ENCODE data around the gene PAQR6.

The PAQR6 gene

DNA sequence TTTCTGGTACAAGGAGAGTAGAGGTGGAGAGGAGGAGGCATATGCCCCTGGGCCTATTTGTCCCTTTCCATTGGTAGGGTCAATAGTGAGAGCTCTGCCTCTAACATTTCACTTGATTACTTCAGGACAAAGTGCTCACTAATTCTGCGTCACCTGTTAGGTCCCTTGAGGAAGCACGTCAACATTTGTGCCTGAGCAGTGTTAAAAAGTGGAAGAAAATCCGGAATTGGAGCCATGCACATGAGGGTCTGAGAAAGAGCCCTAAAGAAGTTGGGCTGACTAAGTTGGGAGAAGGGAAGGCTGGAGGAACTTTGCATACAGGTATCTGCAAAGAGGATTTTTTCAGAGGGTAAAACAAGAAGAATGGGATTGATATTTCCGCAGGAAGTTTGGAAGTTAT is 52.0 kb downstream of the PAQR6 start:
- no peak for DNase-seq (ENCODE audit: low spot score)

DNA sequence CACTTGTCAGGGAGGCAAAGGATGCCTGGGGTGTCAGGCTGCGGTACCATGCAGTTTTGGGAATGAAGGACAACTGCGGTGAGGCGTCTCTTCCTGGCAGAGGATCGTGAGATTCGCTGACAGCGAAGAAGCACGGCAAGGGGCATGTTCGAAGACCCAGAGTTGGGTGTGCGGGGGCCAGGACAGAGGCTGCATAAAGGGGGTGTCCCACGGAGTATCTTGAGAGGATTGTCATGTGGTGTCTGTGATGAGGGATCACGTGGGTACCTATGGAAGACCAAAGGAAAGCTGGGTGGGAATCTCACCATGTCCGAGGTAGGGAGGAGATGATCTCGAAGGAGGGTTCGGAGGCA is 53.6 kb downstream of the PAQR6 start:
- DNase-seq (ENCODE audit: low spot score), result no peak

DNA sequence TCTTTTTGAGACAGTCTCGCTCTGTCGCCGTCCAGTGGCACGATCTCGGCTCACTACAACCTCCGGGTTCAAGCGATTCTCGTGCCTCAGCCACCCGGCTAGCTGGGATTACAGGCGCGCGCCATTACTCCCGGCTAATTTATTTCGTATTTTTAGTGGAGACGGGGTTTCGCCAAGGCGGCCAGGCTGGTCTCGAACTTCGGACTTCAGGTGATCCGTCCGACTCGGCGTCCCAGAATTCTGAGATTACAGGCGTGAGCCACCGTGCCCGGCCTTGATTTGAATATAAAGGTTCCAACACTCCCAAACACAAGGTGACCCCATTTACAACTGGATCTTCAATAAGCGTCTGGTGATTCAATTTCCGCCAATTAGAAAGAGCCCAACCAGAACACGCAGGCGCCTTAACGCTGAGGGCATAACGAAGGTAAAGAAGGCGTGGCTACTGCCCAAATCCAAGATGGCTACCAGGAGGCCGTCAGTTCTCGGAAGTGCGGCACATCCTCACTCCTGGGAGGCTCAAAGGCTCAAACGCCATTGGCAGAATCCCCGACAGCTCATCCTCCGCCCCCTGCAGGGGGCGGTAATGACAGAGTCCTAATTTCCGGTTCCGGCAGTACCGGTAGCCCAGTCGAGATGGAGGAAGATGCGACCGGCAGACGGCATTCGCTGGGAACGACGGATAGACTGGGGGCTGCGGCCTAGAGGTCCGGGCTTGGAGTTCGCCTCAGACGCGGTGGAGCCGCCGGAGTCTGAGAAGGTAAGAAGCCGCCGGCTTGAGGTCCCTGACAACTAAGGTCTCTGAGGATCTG is 54.2 kb downstream of the PAQR6 start, which contains the start of gene SLC25A44:
Gene SLC25A44, plus strand, starts transcription at position 617 of the 812 bp plus-strand sequence. CDS start 5,744 bp downstream, outside the sequence.
- DNase-seq (ENCODE audit: low spot score), result peak; percentile 96

Measured in germinal center (tissue), 1 donor.